ENCODE data around the gene HSPA4L. TPM values are rescaled to one million over a fixed set of nuclear protein-coding genes. Genes with fewer than 3 reads are reported as not detected.

Gene HSPA4L
- total RNA-seq, 1 experiment from 2014 or later = 8.8 TPM

GRCh38 chr4:127856813-127857447 is 74.8 kb downstream of the HSPA4L start:
- DNase-seq (ENCODE audit: low read depth) = peak; percentile 61

GRCh38 chr4:127857641-127858040 is 75.5 kb downstream of the HSPA4L start:
- DNase-seq (ENCODE audit: low read depth) = no peak

- DNase-seq (ENCODE audit: low read depth) = no peak
Observed at GRCh38 chr4:127868196-127868595, 86.1 kb downstream of the HSPA4L start.

GRCh38 chr4:127870281-127870680 is 88.2 kb downstream of the HSPA4L start:
- DNase-seq (ENCODE audit: low read depth) = no peak

- DNase-seq (ENCODE audit: low read depth) = peak; percentile 76
Observed at GRCh38 chr4:127870688-127871087, 88.6 kb downstream of the HSPA4L start.

- DNase-seq (ENCODE audit: low read depth) = no peak
Observed at GRCh38 chr4:127875791-127876190, 93.7 kb downstream of the HSPA4L start.

GRCh38 chr4:127880763-127881562 is 98.8 kb downstream of the HSPA4L start, which contains the start of gene PLK4:
Gene PLK4, plus strand, starts transcription at chr4:127880893. Its CDS starts 242 bp downstream, at chr4:127881135.
- DNase-seq (ENCODE audit: low read depth) = peak; percentile 95

- DNase-seq (ENCODE audit: low read depth) = no peak
Observed at GRCh38 chr4:127881563-127881864, 99.4 kb downstream of the HSPA4L start.

GRCh38 chr4:127888559-127888958 is 106.4 kb downstream of the HSPA4L start:
- DNase-seq (ENCODE audit: low read depth) = no peak

- DNase-seq (ENCODE audit: low read depth) = no peak
Observed at GRCh38 chr4:127889903-127890302, 107.8 kb downstream of the HSPA4L start.

Other genes with a start within 250 kb of the HSPA4L start
- gene INTU, start 149.4 kb upstream of the HSPA4L start, total RNA-seq (2014; rRNA removed; shearing (Covaris generic)) = 0.90 and 1.00 TPM in 2 replicates
- gene SLC25A31, start 51.9 kb upstream of the HSPA4L start, total RNA-seq (2014; rRNA removed; shearing (Covaris generic)) = not detected in 2 replicates
- 31.0 and 57.3 TPM in 2 replicates for gene PLK4, start 98.6 kb downstream of the HSPA4L start, total RNA-seq (2014; rRNA removed; shearing (Covaris generic))
- 10.9 and 12.5 TPM in 2 replicates for gene MFSD8, start 182.9 kb downstream of the HSPA4L start, total RNA-seq (2014; rRNA removed; shearing (Covaris generic))
- 4.9 and 5.1 TPM in 2 replicates for gene ABHD18, start 183.1 kb downstream of the HSPA4L start, total RNA-seq (2014; rRNA removed; shearing (Covaris generic))